SU-DHL-6 (cell line): ENCODE data around the gene IGF2BP2.

ENCODE experiments used
- EZH2phosphoT487 ChIP-seq: fragments of 200-600 bp; sonication (generic), shearing (Covaris generic); conservative IDR thresholded peaks from 2 replicates; pipeline ENCODE4 v1.6.1; 2018; ENCODE audit warnings: mild to moderate bottlenecking, antibody characterized with exemption, low read length, moderate library complexity, mixed read lengths
- TF ChIP-seq, protein P1 (sequence below): fragments of 200-600 bp; sonication (generic); IDR thresholded peaks from one replicate; pipeline ENCODE4 v1.5.1; 2017; ENCODE audit warnings: antibody characterized with exemption, mild to moderate bottlenecking, low read length, moderate library complexity; ENCODE audit not compliant: insufficient read depth, poor library complexity, severe bottlenecking

DNA sequence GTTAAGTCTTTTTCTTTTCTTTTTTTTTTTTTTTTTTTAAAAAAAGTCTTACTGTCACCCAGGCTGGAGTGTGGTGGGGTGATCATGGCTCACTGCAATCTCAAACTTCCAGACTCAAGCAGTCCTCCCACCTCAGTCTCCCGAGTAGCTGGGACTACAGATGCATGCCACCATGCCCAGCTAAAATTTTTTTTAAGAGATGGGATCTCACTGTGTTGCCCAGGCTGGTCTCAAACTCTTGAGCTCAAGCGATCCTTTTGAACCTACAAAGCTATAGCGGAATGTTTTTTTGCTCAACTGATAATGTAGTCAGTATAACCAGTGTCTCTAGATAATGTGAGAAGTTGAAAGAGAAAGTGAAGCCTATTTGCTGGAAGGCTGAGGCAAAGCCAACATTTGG, 3.9 kb upstream of the IGF2BP2 start:
- TF ChIP-seq, protein P1, sequence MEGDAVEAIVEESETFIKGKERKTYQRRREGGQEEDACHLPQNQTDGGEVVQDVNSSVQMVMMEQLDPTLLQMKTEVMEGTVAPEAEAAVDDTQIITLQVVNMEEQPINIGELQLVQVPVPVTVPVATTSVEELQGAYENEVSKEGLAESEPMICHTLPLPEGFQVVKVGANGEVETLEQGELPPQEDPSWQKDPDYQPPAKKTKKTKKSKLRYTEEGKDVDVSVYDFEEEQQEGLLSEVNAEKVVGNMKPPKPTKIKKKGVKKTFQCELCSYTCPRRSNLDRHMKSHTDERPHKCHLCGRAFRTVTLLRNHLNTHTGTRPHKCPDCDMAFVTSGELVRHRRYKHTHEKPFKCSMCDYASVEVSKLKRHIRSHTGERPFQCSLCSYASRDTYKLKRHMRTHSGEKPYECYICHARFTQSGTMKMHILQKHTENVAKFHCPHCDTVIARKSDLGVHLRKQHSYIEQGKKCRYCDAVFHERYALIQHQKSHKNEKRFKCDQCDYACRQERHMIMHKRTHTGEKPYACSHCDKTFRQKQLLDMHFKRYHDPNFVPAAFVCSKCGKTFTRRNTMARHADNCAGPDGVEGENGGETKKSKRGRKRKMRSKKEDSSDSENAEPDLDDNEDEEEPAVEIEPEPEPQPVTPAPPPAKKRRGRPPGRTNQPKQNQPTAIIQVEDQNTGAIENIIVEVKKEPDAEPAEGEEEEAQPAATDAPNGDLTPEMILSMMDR, result no peak
- TF ChIP-seq EZH2phosphoT487, result no peak
